GM18499 (cell line): Measurements from ENCODE around the gene CAMSAP1.
"Not testable (repeated sequence)": the region's sequence is repeated elsewhere in the genome, so short reads cannot be mapped to it uniquely, and the experiment has no call there.

ENCODE experiments used
- ATAC-seq: cut with Tn5 transposase; IDR thresholded peaks from one replicate; pipeline ENCODE4 v1.9.1; 2021; ENCODE audit warnings: moderate number of reproducible peaks; ENCODE audit not compliant: insufficient read depth, unreplicated experiment

Gene CAMSAP1, protein sequence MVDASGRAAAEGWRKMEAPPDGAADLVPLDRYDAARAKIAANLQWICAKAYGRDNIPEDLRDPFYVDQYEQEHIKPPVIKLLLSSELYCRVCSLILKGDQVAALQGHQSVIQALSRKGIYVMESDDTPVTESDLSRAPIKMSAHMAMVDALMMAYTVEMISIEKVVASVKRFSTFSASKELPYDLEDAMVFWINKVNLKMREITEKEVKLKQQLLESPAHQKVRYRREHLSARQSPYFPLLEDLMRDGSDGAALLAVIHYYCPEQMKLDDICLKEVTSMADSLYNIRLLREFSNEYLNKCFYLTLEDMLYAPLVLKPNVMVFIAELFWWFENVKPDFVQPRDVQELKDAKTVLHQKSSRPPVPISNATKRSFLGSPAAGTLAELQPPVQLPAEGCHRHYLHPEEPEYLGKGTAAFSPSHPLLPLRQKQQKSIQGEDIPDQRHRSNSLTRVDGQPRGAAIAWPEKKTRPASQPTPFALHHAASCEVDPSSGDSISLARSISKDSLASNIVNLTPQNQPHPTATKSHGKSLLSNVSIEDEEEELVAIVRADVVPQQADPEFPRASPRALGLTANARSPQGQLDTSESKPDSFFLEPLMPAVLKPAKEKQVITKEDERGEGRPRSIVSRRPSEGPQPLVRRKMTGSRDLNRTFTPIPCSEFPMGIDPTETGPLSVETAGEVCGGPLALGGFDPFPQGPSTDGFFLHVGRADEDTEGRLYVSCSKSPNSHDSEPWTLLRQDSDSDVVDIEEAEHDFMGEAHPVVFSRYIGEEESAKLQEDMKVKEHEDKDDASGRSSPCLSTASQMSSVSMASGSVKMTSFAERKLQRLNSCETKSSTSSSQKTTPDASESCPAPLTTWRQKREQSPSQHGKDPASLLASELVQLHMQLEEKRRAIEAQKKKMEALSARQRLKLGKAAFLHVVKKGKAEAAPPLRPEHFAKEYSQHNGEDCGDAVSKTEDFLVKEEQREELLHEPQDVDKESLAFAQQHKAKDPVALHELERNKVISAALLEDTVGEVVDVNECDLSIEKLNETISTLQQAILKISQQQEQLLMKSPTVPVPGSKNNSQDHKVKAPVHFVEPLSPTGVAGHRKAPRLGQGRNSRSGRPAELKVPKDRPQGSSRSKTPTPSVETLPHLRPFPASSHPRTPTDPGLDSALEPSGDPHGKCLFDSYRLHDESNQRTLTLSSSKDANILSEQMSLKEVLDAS (N-terminal part only)

DNA sequence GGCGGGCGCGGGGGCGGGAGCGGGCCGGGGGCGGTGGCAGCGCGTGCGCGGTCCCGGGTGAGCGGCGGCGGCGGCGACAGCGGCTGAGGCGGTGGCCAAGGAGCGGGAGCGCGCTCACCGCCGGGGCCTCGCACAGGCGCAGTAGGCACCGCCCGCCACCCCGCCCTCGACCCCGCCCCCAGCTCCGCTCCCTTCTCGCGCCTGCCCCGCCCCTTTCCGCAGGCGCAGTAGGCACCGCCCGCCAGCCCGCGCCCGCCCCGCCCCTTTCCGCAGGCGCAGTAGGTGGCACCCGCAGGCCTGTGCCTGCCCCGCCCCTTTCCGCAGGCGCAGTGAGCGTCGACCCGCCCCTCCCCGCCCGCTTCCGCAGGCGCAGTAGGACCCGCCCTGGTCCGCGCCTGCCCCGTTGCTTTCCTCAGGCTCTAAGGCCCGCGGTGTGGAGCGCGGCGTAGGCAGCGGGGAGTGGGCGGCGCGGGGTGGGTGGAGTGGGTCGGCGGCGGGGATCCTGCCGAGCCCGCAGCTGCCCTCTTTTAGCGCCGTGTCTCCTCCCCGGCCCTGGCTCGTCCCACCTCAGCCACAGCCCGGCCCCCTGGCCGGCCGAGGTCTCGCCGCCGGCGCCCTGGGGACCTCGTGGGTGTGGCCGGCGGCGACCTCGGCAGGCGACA is at the start of gene CAMSAP1:
TSS of gene CAMSAP1 (minus strand) at position 116 of the 662 bp plus-strand sequence. CDS start 387 bp downstream, outside the sequence.
- peak; percentile 49 for ATAC-seq

DNA sequence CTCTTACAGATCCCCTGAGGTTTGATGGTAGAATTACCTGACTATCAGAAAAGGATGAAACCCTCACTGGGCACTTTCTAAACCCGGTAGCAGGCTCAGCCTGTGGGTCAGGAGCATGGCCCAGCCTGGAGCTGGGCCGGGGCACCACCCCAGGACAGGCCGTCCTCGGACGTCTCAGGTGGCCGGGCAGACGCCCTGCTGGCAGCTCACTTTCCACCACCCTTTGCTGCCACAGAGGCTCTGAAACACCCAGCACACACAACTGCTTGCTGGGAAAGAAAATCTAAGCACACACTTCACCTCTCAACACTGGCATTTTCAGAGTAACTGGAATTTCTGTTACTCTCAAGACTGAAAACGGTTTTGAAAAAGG is 49.4 kb upstream of the CAMSAP1 start:
- ATAC-seq: no peak

DNA sequence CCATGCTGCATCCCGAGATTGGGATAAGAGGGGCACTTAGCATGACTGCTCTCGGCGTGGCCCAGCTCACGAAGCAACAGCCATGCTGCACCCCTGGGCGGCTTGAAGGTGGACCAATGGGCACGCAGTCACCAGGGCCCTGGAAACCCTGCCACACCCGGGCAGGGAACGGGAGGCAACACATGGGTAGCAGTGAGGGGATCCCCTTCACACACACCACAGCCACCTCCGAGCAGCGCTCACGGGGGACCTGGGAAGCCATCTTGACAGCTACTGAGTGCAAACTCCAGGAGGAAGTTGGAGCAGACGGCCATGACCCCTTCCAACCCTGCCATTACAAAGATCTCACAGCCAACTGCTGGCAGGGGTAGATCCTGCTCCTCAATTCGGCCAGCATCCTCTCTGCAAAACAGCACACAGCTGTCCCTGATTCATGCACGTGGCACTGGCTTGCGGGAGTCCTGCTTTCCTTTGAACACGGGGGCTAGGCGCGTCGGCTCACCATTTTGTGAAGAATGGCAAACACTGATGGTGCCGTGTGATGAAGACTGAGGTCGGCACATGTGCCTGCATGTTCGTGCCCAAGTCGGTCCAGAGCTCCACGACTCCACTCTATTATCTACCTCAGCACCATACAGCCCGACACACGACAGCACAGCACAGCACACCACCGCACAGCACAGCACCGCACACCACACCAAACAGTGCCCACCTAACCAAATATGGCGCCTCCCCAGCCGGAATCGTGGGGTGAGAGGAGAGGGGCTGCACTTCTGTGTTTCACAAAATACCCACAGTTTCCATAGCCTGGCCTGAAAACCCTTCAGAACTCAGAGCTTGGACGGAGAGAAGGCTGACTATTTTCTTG is 48.8 kb upstream of the CAMSAP1 start:
- ATAC-seq: no peak

DNA sequence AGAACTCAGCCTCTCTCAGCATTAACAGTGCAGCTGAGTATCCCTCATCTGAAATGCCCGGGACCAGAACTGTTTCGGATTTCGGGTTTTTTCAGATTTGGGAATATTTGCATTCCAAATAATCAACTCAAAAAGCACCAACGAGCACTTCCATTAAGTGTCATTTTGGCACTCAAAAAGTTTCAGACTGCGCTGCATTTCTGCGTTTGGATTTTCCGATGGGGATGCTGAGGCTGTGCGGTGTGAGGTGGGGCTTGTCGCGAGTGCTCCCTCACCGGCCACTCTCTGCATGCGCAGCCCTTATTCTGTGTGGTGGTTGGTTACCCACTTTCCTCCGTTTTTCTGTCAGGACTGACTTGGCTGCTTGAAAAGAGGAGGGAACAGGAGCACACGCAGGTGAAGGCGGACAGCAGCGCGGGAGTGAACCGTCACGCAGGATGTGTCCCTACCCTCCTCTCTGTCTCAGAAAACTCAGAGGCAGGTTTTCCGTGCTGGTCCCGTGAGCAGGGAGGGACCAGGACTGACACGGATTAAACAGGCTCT is 45.4 kb upstream of the CAMSAP1 start:
- ATAC-seq: no peak

DNA sequence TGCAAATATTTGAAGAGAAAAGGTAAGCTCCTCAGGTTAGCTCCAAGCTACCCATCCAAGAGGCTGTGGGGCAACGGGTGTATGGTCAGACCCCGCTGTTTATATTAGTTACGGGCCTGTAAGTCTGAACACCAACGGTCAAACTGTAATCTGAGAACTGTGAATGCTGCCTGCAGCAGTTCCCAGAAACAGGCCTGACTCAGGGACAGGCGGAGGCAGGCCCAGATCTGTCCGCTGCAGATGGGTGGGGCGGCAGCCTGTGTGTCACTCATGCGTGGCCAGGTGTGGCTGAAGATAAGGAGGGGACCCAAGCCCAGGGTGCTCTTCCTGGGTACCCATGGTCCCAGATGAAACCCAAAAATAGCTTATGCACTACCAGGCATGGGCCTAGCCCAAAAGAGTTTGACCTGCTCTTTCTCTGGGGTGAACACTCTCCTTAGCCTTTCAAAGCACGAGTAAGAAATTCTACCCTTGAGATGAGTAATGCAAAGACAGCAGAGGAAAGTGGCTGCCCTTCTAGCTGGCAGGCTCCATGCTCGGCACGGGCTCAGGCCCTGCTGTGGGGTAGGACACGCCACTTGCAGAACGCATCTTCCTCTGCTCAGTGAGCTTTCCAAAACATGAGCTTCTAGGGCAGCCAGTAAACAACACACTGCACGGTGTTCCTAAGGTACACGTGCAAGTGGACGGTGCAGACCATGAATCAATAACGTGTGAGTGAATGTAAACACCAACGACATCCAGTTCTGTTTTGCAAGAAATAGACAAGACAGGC is 44.7 kb upstream of the CAMSAP1 start:
- ATAC-seq: no peak

DNA sequence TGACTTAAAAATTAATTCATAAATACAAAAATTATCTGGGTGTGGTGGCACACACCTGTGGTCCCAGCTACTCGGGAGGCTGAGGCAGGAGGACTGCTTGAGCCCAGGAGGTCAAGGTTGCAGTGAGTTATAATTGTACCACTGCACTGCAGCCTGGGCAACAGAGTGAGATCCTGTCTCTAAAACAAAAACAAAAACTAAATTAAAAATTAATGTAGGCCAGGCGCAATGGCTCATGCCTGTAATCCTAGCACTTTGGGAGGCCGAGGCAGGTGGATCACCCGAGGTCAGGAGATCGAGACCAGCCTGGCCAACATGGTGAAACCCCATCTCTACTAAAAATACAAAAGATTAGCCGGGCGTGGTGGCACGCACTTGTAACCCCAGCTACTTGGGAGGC is 44.0 kb upstream of the CAMSAP1 start:
- not testable (repeated sequence) for ATAC-seq

DNA sequence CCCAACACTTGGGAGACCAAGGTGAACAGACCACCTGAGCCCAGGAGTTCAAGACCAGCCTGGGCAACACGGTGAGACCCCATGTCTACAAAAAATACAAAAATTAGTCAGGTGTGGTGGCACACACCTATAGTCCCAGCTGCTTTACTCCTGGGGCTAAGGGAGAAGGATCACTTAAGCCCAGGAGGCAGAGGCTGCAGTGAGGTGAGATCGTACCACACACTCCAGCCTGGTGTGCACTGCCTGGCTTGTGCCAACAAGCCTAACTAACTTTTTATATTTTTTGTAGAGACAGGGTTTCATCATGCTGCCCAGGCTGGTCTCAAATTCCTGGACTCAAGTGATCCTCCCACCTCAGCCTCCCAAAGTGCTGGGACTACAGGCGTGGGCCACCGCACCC is 43.5 kb upstream of the CAMSAP1 start:
- ATAC-seq: not testable (repeated sequence)

DNA sequence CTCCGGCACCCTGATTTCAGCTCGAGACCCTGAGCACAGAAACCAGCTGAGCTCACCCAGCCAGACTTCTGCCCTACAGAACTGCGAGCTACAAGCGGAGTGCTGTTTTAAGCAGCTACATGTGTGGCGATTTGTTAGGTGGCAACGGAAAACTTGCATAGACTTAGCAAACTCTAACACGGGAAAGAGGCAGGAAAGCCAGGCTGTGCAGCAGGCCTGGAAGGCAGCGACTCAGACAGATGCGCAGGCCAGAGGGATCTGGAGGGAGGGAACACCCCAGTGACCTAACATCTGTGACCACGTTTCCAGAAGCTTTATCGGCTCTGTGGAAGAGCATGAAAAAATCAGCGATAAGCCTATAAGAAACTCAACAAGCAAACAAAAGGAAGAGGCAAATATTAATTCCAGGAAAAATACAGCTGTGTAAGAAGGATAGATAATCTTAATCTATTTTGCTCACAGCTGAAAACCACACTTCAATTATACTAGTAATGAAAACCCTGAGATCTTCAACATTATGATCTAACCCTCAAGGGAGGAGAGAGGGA is 42.9 kb upstream of the CAMSAP1 start:
- ATAC-seq: no peak

DNA sequence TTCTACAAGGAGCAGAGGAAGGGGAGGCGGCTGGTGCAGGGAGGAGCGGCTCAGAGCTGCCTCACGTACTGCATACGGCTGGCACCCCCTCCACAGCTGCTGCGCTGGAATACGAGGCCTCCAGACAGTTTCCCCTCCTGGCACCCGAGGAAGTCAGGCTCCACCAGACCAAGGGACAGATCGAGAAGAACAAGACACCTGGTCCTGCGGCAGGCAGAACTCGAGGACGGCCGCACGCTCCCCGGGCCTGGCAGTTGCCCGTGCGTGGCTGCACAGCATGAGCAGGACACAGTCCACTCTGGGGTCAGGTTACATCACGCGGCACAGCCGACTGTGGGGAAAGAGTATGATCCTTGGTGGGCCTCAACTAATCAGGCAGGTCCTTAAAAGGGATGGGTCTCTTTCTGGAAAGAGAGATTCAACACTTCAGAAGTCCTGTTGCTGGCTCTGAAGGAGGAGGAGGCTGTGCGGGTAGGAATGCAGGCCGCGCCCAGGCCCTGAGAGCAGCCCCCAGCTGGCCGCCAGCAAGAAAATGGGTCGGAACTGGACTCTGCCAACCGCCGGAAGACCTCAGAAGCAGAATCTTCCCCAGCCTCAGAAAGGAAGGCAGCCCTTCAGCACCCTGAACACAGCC is 42.3 kb upstream of the CAMSAP1 start:
- ATAC-seq: no peak

DNA sequence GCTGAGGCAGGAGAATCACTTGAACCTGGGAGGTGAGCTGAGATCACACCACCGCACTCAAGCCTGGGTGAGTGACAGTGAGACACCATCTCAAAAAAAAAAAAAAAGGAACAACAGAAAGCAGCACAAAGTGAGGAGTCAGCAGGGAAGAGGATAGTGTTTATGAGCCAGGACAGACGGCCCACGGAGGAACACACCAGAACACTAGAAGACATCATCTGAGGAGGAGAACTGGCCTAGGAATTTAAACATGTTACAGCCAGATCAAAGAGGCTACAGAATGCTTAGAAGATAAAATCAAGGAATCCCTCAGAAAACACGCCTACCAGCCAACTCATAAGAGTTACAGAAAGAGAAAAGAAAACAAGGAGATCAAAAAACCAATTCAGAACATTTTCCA is 41.6 kb upstream of the CAMSAP1 start:
- ATAC-seq: no peak

DNA sequence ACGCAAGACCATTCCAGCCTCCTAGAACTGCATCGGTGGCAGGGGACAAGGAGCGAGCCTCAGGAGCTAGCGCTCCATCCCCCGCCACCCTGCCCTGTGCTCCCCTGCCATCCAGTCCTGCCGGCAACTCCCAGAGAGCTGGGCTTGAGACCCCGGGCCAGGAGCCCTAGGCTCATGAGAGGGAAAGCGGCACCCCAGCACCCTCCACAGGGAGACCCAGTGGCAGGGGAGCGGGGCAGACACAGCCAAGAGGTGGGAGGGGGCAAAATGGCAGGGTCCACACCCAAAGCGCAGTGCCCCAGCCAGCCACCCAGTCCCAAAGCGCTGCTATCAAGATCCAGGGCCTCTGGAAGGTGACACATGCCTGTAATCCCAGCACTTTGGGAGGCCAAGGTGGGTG is 41.1 kb upstream of the CAMSAP1 start:
- ATAC-seq: no peak

DNA sequence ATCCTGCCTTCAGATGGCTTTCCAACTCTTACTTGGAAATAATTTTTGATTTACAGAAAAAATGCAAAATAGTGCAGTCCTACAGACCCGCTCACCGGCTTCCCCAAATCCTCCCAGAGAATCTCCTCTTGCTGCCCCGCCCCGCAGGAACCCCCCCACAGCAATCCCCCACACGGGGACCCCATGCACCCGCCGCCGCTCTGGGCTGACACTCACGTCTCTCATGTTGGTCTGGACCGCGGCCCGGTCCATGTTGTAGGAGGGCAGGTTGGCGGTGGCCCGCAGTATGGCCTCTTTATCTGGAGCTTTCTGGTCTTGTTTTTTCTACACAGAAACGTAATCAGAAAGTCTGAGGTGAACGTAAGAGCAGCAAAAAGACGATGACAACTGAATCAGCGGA is 40.2 kb upstream of the CAMSAP1 start:
- ATAC-seq: no peak

DNA sequence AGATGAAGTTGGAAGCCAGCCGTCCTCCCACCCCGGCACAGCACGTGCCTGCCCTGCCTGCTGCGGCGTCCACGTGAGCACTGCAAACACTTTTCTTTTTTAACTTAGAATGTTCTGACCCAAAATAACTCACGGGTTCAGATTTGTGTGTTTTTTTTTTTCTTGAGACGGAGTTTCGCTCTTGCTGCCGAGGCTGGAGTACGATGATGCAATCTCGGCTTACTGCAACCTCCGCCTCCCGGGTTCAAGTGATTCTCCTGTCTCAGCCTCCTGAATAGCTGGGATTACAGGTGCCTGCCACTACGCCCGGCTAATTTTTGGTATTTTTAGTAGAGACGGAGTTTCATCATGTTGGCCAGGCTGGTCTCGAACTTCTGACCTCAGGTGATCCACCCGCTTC is 39.8 kb upstream of the CAMSAP1 start:
- not testable (repeated sequence) for ATAC-seq

DNA sequence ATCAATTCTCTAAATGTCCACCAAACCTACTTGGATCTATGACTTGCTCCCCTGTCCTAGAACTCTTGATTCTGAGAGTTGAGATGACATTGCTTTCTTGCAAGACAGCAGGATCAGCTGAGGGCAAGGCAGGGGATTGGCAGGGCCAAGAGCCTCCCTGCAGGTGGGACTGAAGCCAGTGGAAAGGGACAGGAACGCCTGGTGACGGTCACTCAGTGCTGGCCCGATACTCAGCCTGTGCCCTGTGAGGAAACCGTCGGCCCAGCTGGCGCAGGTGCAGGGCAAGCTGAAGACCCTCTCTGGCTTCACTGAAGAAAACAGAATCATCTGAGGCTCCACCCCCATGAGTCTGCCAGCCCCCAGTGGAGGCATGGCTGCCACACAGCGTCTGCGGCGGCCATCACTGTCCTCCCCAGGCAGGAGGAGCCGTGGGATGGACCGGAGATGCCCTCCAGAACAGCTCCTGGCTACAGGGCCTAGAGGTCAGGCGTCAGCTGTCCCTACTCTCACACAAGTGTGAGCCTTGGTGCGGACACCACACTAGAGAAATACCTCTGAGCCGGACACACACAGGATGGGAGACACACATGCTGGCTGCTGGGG is 39.1 kb upstream of the CAMSAP1 start:
- no peak for ATAC-seq

DNA sequence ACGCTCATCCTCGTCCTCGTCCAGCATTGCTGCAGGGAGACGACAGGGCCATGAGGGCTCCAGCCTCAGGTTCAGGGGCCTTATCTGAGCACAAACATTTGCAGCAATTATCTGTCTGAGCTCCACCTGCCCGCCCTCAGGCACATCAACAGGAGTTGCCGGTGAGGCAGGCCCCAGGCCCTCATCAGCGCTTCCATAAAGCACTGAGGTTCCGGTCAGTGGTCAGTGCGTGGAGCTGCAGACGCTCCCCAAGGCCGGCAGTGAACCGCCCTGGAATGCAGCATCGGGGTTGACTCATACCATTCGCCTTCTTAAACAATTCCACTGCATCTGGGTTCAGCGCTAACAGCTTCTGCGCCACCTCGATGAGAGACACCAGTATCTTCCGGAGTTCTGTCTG is 38.6 kb upstream of the CAMSAP1 start:
- no peak for ATAC-seq

DNA sequence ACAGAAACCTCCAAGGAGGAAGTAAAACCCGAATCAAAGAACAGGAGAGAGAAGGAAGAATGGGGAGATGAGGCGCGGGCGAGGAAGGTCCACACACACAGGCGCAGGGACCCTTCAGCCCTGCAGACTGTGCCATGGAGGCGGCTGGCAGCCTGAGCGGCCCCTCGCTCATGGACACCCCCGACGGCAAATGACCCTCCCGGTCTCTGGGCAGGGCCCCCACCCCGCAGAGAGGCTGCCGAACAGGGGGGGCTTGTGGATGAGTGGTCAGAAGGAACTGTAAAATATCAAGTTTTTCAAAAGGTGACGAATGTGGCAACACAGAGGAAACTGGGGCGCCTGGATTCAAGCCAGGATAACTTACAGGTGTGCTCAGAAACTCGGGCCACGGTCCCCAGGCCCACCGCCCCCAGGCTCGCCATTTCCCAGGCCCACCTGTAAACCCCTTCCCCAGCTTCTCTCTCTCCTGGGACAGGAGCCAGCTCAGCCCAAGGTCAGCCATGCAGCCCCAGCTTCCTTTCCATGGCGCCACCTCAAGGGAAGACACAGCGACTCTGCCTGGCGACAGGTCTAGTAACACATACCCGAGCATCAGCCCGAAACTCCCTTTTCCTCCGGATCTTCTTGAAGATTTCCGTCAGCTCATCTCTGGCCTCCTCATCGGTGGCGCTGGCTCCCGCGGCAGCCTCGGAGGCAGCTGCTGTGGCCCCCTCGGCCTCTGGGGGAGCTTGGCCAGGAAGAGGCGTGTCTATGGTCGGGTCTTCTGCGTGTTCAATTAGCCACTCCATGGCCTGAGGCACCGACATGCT is 37.3 kb upstream of the CAMSAP1 start:
- ATAC-seq: no peak
